Coronary artery (tissue), 2 donors: ENCODE data around the gene GRHPR.

ENCODE experiments used
- DNase-seq: peaks from one replicate; pipeline ENCODE4 v3.0.0-alpha.2; 2017; ENCODE audit warnings: low spot score
- H3K27ac ChIP-seq, 2 donors: fragments of 200-600 bp; sonication (generic); one replicate each; pipeline ENCODE4 v1.5.1; 2016 to 2019
- H3K4me3 ChIP-seq: fragments of 200-600 bp; sonication (generic); 2 replicates; pipeline ENCODE4 v1.5.1; 2016; ENCODE audit warnings: mild to moderate bottlenecking, moderate library complexity
- CTCF ChIP-seq: fragments of 200-600 bp; sonication (generic); IDR thresholded peaks from one replicate; pipeline ENCODE4 v1.5.1; 2019; ENCODE audit warnings: antibody characterized with exemption

Gene GRHPR

GRCh38 chr9:37428345-37428744, 5.8 kb downstream of the GRHPR start:
- H3K4me3 ChIP-seq = no peak overlapping the region
- no peak overlapping the region for H3K27ac ChIP-seq
- no peak for DNase-seq
- no peak for TF ChIP-seq CTCF

- no peak overlapping the region for H3K27ac ChIP-seq
- no peak for DNase-seq
Observed at GRCh38 chr9:37429441-37430285, 7.2 kb downstream of the GRHPR start.

GRCh38 chr9:37430841-37431597, 8.5 kb downstream of the GRHPR start:
- no peak for TF ChIP-seq CTCF
- H3K4me3 ChIP-seq = no peak overlapping the region
- DNase-seq = no peak
- no peak overlapping the region for H3K27ac ChIP-seq

More at GRCh38 chr9:37429441-37430285, 7.2 kb downstream of the GRHPR start:
- H3K4me3 ChIP-seq = no peak overlapping the region
- TF ChIP-seq CTCF = no peak

GRCh38 chr9:37432020-37432419, 9.5 kb downstream of the GRHPR start:
- no peak for DNase-seq
- no peak overlapping the region for H3K4me3 ChIP-seq
- H3K27ac ChIP-seq = no peak overlapping the region
- TF ChIP-seq CTCF = no peak

- Histone ChIP-seq H3K4me3 (no peak overlapping the region), H3K27ac (peak overlapping the region in 1 of 2 donors; percentile 25)
- no peak for TF ChIP-seq CTCF
- DNase-seq = no peak
Observed at GRCh38 chr9:37433867-37434371, 11.4 kb downstream of the GRHPR start.

- DNase-seq = no peak
- Histone ChIP-seq H3K4me3 (no peak overlapping the region), H3K27ac (no peak overlapping the region)
- no peak for TF ChIP-seq CTCF
Observed at GRCh38 chr9:37436540-37436939, 14.0 kb downstream of the GRHPR start.
